HepG2 (cell line): ENCODE results near the gene BBLN. TPM values are rescaled to one million over a fixed set of nuclear protein-coding genes. Genes with fewer than 3 reads are reported as not detected.

ENCODE experiments used
- CBX5 ChIP-seq: sonication (generic); formaldehyde crosslinking; IDR thresholded peaks from 2 replicates; pipeline ENCODE4 v1.4.0; 2020; ENCODE audit warnings: missing genetic modification reagents, borderline replicate concordance
- FOSL1 ChIP-seq: sonication (generic); formaldehyde crosslinking; IDR thresholded peaks from 2 replicates; pipeline ENCODE4 v1.9.0; 2021; ENCODE audit warnings: missing genetic modification reagents, borderline replicate concordance
- FOSL2 ChIP-seq: sonication (generic); formaldehyde crosslinking; IDR thresholded peaks from 2 replicates; pipeline ENCODE4 v1.4.0; 2020; ENCODE audit warnings: missing genetic modification reagents
- HOXA5 ChIP-seq: sonication (generic); formaldehyde crosslinking; IDR thresholded peaks from 2 replicates; pipeline ENCODE4 v1.4.0; 2020; ENCODE audit warnings: missing genetic modification reagents
- RXRA ChIP-seq: sonication (generic); formaldehyde crosslinking; IDR thresholded peaks from 2 replicates; pipeline ENCODE4 v1.5.1; 2020; ENCODE audit warnings: missing genetic modification reagents
- SMAD3 ChIP-seq: sonication (generic); formaldehyde crosslinking; IDR thresholded peaks from 2 replicates; pipeline ENCODE4 v1.4.0; 2020; ENCODE audit warnings: missing genetic modification reagents
- SYNCRIP ChIP-seq: fragments of 200-400 bp; formaldehyde crosslinking; IDR thresholded peaks from 2 replicates; pipeline ENCODE4 v1.6.1; 2018; ENCODE audit warnings: mild to moderate bottlenecking, low read depth, low read length; ENCODE audit not compliant: insufficient read depth
- ZNF331 ChIP-seq: sonication (generic); formaldehyde crosslinking; IDR thresholded peaks from 2 replicates; pipeline ENCODE4 v1.4.0; 2020; ENCODE audit warnings: missing genetic modification reagents
- ZNF354B ChIP-seq: sonication (generic); formaldehyde crosslinking; IDR thresholded peaks from 2 replicates; pipeline ENCODE4 v1.8.0; 2022; ENCODE audit warnings: mild to moderate bottlenecking, missing genetic modification reagents
- ZNF468 ChIP-seq: sonication (generic); formaldehyde crosslinking; IDR thresholded peaks from 2 replicates; pipeline ENCODE4 v1.8.0; 2022; ENCODE audit warnings: mild to moderate bottlenecking, moderate library complexity, missing genetic modification reagents
- ZNF567 ChIP-seq: sonication (generic); formaldehyde crosslinking; IDR thresholded peaks from 2 replicates; pipeline ENCODE4 v1.8.1; 2023; ENCODE audit warnings: mild to moderate bottlenecking, missing genetic modification reagents, borderline replicate concordance
- ZSCAN30 ChIP-seq: sonication (generic); formaldehyde crosslinking; IDR thresholded peaks from 2 replicates; pipeline ENCODE4 v1.5.0; 2020; ENCODE audit warnings: mild to moderate bottlenecking, missing genetic modification reagents
- polyA plus RNA-seq, 8 experiments: library from polyadenylated mRNA; depleted of rRNA in 3 of 8; stranded (reverse) in 7 of 8; unstranded in 1 of 8; fragments of >200 nt; fragmentation: Illumina TruSeq in 4 of 8; extraction: Trizol in 4 of 8; gene quantifications; 2 replicates each; pipeline versions ENCODE4 v1.2.1 to v1.2.3, GENCODE V29; 2011 to 2016; ENCODE audit warnings: low read depth in 4 of 8, missing spikeins in 1 of 8, mixed read lengths in 1 of 8; ENCODE audit not compliant: insufficient read depth in 1 of 8
- total RNA-seq, 5 experiments: library from RNA; depleted of rRNA; stranded (reverse); fragments of >200 nt; fragmentation: Illumina TruSeq; extraction: Trizol; gene quantifications; 2 replicates each; pipeline ENCODE4 v1.2.3, GENCODE V29; 2016; ENCODE audit warnings: low read depth in 1 of 5
- TF ChIP-seq, protein P1 (sequence below): IDR thresholded peaks from 2 replicates; pipeline ENCODE4 v1.4.0; 2020; ENCODE audit warnings: mild to moderate bottlenecking, missing genetic modification reagents
- TF ChIP-seq, protein P2 (sequence below): sonication (generic); formaldehyde crosslinking; IDR thresholded peaks from 2 replicates; pipeline ENCODE4 v1.4.0; 2020; ENCODE audit warnings: missing genetic modification reagents
- TF ChIP-seq, protein P3 (sequence below): sonication (generic); formaldehyde crosslinking; IDR thresholded peaks from 2 replicates; pipeline ENCODE4 v1.5.1; 2020; ENCODE audit warnings: missing genetic modification reagents, mild to moderate bottlenecking, borderline replicate concordance
- TF ChIP-seq, protein P4 (sequence below): sonication (generic); formaldehyde crosslinking; IDR thresholded peaks from 2 replicates; pipeline ENCODE4 v1.8.1; 2023; ENCODE audit warnings: missing genetic modification reagents, inconsistent platforms, borderline replicate concordance

The BBLN gene
- total and polyA plus RNA-seq, 2 of the 13 experiments (the other 11 are each of a cell fraction or from before 2014, with no cell fraction given): 27.6 to 33.1 TPM

DNA sequence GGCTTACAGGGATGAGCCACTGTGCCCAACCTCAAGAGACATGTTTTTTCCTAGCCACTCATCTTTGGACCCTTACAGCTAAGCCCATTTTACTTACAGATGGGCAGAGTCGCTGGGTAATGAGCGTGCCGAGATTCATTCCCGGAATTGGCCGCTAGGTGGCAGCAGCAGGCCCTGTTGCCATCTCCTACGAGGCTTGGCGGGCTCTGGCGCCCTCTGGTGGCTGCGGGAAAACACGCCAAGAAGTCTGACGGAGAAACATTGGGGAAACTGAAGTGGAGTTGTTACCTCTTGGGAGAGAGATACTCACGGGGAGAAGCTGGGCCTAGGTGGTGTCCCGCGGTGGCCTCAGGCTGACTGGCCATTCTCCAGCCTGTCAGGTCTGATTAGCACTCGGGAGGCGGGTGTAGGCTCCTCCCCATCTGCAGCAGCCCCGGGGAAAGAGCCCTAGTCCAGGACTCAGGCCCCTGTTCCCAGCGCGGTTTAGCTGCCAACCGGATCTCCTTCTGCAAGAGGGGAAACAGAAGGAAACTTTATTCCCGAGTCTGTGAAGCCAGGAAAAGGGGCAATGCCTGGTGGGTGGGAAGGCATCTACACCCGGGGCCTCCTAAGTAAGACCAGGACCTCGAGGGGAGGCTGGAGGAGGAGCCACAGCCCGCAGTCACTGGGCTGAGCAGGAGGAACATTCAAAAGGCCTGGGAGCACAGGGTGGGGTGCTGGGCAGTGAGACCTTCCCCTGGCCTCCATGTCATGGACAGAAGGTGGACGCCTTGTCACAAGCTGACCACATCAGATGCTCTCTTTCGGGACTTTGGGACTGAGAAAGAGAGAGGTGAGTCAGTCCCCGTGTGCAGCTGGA lies 42.2 kb upstream of the BBLN start (continued):
- TF ChIP-seq, protein P1, sequence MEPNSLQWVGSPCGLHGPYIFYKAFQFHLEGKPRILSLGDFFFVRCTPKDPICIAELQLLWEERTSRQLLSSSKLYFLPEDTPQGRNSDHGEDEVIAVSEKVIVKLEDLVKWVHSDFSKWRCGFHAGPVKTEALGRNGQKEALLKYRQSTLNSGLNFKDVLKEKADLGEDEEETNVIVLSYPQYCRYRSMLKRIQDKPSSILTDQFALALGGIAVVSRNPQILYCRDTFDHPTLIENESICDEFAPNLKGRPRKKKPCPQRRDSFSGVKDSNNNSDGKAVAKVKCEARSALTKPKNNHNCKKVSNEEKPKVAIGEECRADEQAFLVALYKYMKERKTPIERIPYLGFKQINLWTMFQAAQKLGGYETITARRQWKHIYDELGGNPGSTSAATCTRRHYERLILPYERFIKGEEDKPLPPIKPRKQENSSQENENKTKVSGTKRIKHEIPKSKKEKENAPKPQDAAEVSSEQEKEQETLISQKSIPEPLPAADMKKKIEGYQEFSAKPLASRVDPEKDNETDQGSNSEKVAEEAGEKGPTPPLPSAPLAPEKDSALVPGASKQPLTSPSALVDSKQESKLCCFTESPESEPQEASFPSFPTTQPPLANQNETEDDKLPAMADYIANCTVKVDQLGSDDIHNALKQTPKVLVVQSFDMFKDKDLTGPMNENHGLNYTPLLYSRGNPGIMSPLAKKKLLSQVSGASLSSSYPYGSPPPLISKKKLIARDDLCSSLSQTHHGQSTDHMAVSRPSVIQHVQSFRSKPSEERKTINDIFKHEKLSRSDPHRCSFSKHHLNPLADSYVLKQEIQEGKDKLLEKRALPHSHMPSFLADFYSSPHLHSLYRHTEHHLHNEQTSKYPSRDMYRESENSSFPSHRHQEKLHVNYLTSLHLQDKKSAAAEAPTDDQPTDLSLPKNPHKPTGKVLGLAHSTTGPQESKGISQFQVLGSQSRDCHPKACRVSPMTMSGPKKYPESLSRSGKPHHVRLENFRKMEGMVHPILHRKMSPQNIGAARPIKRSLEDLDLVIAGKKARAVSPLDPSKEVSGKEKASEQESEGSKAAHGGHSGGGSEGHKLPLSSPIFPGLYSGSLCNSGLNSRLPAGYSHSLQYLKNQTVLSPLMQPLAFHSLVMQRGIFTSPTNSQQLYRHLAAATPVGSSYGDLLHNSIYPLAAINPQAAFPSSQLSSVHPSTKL (CRISPR knock-in tag): peak; percentile 53
- TF ChIP-seq, protein P2, sequence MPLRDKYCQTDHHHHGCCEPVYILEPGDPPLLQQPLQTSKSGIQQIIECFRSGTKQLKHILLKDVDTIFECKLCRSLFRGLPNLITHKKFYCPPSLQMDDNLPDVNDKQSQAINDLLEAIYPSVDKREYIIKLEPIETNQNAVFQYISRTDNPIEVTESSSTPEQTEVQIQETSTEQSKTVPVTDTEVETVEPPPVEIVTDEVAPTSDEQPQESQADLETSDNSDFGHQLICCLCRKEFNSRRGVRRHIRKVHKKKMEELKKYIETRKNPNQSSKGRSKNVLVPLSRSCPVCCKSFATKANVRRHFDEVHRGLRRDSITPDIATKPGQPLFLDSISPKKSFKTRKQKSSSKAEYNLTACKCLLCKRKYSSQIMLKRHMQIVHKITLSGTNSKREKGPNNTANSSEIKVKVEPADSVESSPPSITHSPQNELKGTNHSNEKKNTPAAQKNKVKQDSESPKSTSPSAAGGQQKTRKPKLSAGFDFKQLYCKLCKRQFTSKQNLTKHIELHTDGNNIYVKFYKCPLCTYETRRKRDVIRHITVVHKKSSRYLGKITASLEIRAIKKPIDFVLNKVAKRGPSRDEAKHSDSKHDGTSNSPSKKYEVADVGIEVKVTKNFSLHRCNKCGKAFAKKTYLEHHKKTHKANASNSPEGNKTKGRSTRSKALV (CRISPR knock-in tag): 0 out of 2 replicates have a peak, but pooled peaks have one; percentile 29
- TF ChIP-seq, protein P3, sequence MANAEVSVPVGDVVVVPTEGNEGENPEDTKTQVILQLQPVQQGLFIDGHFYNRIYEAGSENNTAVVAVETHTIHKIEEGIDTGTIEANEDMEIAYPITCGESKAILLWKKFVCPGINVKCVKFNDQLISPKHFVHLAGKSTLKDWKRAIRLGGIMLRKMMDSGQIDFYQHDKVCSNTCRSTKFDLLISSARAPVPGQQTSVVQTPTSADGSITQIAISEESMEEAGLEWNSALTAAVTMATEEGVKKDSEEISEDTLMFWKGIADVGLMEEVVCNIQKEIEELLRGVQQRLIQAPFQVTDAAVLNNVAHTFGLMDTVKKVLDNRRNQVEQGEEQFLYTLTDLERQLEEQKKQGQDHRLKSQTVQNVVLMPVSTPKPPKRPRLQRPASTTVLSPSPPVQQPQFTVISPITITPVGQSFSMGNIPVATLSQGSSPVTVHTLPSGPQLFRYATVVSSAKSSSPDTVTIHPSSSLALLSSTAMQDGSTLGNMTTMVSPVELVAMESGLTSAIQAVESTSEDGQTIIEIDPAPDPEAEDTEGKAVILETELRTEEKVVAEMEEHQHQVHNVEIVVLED (CRISPR knock-in tag): peak; percentile 64; the same call in 1 of the 2 replicates
- TF ChIP-seq FOSL1 (CRISPR knock-in tag) (no peak), ZNF354B (CRISPR knock-in tag) (no peak), ZNF468 (CRISPR knock-in tag) (no peak), ZNF567 (0 out of 2 replicates have a peak, but pooled peaks have one; percentile 78), ZSCAN30 (CRISPR knock-in tag) (no peak), SMAD3 (CRISPR knock-in tag) (peak; percentile 92), CBX5 (CRISPR knock-in tag) (peak; percentile 81; the same call in 1 of the 2 replicates), ZNF331 (peak; percentile 49; the same call in 1 of the 2 replicates), FOSL2 (CRISPR knock-in tag) (peak; percentile 65), HOXA5 (CRISPR knock-in tag) (0 out of 2 replicates have a peak, but pooled peaks have one; percentile 24), RXRA (CRISPR knock-in tag) (peak; percentile 61), SYNCRIP (no peak)
- TF ChIP-seq, protein P4, sequence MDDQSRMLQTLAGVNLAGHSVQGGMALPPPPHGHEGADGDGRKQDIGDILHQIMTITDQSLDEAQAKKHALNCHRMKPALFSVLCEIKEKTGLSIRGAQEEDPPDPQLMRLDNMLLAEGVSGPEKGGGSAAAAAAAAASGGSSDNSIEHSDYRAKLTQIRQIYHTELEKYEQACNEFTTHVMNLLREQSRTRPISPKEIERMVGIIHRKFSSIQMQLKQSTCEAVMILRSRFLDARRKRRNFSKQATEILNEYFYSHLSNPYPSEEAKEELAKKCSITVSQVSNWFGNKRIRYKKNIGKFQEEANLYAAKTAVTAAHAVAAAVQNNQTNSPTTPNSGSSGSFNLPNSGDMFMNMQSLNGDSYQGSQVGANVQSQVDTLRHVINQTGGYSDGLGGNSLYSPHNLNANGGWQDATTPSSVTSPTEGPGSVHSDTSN: no peak
